NB4 (cell line): ENCODE data around the gene DHCR7.

ENCODE experiments used
- POLR2A ChIP-seq: IDR thresholded peaks from 2 replicates; pipeline ENCODE4 v1.6.1; 2011; ENCODE audit warnings: mild to moderate bottlenecking; ENCODE audit not compliant: insufficient read length; ENCODE audit errors: extremely low read depth
- TF ChIP-seq, protein P1 (sequence below): IDR thresholded peaks from one replicate; pipeline ENCODE4 v1.5.1; 2012; ENCODE audit warnings: low read depth, low read length
- TF ChIP-seq, protein P2 (sequence below): IDR thresholded peaks from 2 replicates; pipeline ENCODE4 v1.6.1; 2011; ENCODE audit warnings: low read depth, low read length

DNA sequence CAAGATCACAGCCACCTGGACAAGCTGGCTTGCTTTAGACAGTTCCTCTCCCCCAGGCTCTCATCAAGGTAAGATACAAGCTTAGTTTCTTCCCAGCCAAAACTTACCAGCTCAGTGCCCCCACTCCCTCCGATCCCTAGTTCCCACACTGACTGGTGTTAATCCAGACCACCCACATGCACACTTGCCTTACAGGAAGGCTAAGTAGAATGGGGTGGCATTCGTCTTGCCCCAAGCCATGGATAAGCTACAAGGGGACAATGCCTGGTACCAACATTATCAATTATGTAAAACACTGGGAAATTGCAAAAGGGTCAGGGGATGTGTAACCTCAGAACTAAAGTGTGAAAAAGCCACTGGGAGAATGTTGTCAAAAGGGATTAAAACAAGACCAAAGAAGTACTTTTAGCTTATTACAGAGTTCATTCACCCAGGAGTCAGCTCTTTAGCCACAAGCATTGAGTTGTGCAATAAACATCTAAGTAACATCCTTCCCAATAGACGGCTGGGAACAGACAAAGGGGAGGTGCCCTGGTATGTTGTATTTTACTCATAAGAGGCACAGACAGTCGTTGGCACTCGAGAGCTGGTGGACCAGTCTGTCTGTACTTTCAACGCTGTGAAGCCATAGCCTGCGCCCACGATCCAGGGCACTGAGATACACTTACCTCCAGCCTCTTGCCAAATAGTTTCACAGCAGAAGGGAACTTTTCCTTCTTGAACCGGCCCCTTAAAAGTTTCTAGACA is 1.1 kb downstream of the DHCR7 start:
- TF ChIP-seq, protein P1, sequence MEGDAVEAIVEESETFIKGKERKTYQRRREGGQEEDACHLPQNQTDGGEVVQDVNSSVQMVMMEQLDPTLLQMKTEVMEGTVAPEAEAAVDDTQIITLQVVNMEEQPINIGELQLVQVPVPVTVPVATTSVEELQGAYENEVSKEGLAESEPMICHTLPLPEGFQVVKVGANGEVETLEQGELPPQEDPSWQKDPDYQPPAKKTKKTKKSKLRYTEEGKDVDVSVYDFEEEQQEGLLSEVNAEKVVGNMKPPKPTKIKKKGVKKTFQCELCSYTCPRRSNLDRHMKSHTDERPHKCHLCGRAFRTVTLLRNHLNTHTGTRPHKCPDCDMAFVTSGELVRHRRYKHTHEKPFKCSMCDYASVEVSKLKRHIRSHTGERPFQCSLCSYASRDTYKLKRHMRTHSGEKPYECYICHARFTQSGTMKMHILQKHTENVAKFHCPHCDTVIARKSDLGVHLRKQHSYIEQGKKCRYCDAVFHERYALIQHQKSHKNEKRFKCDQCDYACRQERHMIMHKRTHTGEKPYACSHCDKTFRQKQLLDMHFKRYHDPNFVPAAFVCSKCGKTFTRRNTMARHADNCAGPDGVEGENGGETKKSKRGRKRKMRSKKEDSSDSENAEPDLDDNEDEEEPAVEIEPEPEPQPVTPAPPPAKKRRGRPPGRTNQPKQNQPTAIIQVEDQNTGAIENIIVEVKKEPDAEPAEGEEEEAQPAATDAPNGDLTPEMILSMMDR: no peak
- TF ChIP-seq POLR2A: no peak
- TF ChIP-seq, protein P2, sequence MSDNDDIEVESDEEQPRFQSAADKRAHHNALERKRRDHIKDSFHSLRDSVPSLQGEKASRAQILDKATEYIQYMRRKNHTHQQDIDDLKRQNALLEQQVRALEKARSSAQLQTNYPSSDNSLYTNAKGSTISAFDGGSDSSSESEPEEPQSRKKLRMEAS: no peak
